OCI-M2 (cell line): ENCODE results near the gene RELN.
"Not testable (repeated sequence)": the region's sequence is repeated elsewhere in the genome, so short reads cannot be mapped to it uniquely, and the experiment has no call there.

Experiments used
- DNase-seq: peaks from one replicate; lab custom pipeline; 2025; ENCODE audit not compliant: unreplicated experiment; lab: John Stamatoyannopoulos, UW

RELN gene

GRCh38 chr7:103944230-103944900 is 45.1 kb downstream of the RELN start:
- DNase-seq, result no peak

DNA sequence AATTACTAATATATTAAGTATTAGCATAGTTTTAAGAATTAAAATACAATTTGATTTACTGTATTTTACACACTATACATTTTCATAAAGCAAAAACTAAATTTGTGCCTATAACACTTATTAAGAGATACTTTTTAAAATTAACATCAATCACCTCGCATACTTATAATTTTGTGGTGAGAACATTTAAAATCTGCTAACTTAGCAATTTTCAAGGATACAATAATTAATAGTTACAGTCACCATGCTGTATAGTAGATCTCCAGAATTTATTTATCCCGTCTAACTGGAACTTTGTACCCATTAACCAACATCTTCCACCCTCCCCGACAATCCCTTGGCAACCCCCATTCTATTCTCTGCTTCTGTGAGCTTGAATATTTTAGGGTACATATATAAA is 47.5 kb downstream of the RELN start:
- no peak for DNase-seq

DNA sequence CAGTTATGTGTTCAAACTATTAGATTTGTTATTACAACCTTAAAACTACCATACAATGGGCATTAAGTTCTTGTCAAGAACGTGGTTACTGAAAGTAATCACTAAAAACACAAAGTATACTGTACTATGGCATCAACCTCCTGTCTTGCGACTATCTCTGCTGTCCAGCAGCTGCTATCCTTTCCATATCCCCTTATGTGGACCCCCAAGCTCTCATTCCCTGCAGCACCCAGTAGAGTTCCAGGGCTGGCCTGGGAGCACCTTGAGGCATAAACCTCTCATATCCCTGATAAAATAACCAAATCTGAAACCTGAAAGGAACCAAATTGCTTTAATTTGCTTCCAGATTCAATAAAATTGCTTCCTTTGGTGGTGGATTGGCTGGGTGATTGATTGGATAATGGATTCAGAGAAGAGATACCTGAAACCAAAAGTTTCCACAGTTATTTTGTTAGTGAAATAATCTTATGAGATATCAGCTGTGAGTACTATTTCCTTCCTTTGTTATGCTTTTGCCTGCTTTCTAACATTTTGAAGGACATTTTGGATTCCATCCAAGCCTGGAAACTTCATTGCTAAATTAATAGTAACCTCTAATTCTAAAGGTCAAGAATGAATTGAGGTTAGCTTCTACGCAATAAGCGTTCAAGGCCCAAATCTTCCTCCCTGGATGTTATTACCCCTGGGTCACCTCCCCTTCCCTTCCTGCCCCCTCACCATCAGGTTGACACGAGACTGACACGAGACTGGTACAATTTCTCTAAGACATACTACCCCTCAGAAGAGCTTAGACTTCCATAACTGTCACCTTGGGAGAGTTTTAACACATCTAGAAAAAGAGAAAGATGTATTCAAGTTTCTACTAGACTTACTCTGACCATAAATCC is 48.8 kb downstream of the RELN start:
- no peak for DNase-seq

DNA sequence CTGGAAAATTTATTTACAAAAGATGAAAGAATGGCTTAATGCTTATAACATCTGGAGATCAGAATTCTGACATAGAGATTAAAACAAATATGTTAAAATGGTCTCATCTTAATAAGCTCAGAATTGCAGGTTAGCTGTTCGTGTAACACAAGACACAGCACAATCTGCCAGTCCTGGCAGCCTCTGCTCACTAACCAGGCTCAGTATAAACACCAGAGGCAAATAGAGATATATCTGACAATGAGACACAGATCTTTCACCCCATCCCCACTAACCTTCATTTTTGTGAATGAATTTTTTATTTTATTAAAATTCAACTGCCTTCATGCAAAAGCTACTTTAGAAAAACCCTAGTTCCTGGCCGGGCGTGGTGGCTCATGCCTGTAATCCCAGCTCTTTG is 51.8 kb downstream of the RELN start:
- no peak for DNase-seq

- no peak for DNase-seq
Measured at GRCh38 chr7:103936558-103936957, 52.9 kb downstream of the RELN start.

GRCh38 chr7:103934508-103934907 is 55.0 kb downstream of the RELN start:
- DNase-seq, result no peak

DNA sequence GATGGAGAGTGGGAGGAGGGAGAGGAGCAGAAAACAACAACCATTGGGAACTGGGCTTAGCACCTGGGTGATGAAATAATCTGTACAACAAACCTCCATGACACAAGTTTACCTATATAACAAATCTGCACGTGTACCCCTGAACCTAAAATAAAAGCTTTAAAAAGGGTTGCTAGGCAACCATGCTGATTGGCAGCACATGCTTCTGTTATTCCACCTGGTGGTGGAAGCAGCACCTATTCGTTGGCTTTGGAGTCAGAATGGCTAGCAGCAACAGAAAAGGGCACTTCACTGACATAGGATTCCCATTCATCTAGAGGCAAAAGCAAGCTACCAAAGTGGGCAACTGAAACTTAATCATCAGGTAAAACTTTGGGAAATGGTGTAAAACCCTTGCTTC is 57.1 kb downstream of the RELN start:
- DNase-seq, result no peak

DNA sequence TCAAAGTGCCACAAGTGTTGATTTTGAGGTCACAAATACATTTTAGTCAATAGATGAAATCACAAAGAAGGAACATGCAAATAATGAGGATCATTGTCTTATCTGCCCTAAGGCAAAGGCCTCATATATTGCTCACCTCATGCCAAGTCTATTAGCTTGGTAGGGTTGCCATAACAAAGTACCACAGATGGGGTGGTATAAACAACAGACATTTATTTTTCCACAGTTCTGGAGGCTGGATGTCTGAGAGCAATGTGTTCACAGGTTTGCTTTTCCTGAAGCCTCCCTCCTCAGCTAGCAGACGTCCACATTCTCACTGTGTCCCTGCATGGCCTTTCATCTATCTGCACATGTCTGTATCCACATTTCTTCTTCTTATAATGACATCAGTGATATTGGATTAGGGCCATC is 59.6 kb downstream of the RELN start:
- no peak for DNase-seq

GRCh38 chr7:103928581-103928980 is 60.9 kb downstream of the RELN start:
- no peak for DNase-seq

DNA sequence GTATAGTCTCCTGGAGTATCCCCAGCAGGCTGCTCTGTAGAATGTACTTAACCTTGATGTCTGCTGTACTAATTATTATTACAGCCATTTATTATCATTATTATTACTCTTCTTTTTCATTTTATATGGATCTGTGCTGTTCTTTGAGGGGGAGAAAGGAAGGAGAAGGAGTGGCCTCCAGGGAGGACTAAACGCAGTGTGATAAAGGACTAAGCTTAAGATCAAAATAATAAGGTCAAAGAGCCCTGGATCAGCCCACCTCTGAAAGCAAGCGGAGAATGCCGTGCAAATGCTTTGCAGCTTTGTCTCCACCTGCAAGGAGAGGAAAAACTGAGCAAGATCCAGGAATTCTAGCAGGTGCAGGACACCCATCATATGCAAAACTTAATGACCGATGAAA is 65.3 kb downstream of the RELN start:
- no peak for DNase-seq

DNA sequence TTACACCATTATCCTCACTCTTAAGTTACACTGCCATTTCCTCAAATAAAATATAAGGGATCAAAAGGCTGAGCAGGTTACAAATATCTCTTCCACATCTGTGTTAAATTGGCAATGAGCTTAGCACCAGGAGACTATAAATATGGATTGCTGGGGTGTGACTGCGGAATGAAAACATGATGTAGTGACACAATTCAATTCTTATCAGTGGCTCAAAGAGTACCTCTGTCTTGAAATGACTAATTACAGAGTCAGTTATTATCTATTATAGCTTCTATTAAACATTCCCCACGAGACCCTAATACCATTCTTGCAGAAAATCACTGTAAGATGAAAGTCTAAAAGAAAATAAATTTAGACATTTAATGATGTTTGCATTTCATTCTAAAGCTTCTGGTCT is 67.1 kb downstream of the RELN start:
- no peak for DNase-seq

DNA sequence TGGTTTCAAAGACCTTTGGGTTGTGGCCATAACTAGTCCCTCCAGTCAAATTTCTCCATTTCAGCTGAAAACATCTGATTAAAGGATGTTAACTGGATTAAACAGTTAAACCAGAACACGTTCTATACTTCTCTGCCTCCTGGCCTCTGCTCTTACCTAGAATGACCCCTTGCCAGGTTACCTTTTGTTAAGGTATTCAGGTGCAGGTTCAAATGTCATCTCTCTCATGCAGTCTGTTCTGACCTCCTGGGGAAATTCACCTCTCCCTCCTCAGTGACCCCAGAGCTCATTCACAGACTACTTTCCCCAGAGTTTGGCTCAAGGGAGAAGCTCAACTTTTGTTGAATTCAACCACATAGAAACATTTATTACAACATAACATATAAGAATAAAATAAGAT is 67.8 kb downstream of the RELN start:
- no peak for DNase-seq

GRCh38 chr7:103919272-103919868 is 70.1 kb downstream of the RELN start:
- peak; percentile 62 for DNase-seq

DNA sequence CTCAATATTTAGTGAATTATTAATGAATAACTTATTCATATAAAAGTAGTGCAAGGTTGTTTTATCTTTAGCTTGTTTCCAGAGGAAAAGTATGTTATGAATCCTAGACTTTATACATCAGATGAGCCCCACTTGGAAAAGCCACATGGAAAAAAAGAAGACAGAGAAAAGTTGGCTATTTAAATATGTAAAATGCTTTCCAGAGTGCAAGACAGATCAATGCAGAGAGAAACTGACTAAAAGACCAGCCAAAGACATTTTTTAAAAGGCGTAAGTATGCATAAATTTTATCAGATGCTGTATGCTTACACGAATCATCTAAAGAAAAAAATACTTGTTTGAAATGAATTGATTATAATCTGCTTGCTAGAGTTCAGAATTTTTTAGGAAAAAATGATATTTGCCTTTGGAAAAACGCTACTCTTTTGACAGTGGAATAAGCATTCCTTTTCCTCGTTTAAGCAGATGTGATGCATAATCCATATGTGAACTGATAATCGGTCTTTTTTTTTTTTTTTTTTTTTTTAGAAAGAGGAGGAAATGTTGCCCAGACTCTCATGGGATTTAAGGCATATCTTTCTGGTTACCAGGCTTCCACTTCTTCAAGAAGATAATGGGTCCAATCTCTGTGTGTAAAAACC is 70.7 kb downstream of the RELN start:
- no peak for DNase-seq

DNA sequence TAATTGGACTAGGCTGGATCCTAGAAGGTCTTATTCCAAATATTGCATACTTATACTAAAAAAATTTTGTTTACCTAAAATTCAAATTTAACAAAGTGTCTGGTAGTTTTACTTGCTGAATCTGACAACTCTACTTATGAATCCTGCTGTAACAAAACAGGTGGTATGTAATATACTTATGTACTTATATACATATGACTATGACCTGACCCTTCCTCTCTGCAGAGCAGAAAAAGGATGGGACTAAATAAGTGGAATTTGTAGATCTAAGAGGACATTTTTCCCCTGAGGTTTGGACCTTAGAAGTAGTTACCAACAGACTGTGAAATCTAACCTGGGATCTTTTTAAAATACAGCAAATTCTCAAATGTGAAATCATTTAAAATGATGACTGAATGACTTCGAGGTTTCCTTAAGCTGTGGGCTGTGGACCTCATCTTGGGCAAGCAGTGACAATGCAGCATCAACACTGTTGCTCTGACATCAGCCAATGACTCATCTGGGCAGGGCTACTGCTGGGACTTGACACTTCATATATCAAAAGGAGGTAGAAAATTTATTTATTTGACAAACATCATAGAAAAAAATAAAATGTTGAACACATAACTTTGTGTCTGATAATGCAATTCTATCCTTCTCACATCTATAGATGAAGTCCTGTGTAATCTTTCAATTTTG is 73.6 kb downstream of the RELN start:
- DNase-seq, result no peak

- no peak for DNase-seq
Measured at GRCh38 chr7:103914147-103914899, 75.1 kb downstream of the RELN start.

- DNase-seq, result no peak
Measured at GRCh38 chr7:103912891-103913605, 76.4 kb downstream of the RELN start.

DNA sequence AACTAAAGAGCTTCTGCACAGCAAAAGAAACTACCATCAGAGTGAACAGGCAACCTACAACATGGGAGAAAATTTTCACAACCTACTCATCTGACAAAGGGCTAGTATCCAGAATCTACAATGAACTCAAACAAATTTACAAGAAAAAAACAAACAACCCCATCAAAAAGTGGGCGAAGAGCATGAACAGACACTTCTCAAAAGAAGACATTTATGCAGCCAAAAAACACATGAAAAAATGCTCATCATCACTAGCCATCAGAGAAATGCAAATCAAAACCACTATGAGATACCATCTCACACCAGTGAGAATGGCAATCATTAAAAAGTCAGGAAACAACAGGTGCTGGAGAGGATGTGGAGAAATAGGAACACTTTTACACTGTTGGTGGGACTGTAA is 78.4 kb downstream of the RELN start:
- not testable (repeated sequence) for DNase-seq

DNA sequence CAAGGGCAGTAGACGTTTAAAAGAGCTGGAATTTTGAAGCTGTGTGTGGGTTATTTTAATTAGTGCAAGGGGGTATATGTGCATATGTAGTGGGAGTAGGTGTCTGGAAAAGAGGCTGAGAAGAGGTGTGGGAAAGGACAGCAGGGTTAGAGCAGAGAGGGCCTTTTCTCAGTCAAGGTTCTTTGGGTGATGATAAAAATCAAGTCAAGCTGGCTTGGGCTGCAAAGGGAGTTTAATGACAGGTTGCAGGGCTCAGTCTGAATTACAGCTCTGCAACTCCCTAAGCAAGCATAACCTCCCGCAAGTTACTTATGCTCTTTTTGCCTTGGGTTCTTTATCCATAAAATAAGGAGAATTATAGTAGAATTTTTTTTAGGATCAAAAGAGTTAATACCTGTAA is 83.5 kb downstream of the RELN start:
- no peak for DNase-seq

DNA sequence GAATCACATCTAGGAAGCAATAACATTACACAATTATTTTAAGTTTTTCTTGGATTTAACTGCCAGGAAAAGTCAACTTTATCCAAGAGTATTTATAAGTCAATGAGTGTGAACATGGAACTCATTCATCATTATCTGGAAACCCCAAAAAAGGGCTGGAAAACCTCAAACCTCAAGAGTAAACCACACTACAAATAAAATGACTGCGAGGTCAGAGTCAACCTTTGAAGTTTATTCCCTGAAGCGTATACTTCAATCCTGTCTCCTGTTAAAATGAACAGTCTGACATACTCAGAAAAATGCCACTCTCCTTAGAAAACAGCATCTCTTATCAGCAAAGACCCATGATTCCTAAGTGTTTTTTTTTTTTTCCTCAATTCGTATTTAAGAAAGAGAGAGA is 86.5 kb downstream of the RELN start:
- DNase-seq, result no peak
